ENCODE measurements around the gene F3. TPM values are rescaled to one million over a fixed set of nuclear protein-coding genes. Genes with fewer than 3 reads are reported as not detected.

F3 gene
- polyA plus RNA-seq, 3 donors: 0.29 to 3.7 (median 0.77) TPM

GRCh38 chr1:94544706-94545490 is 3.3 kb upstream of the F3 start:
- H3K4me1 ChIP-seq (ENCODE audit: control insufficient read depth in 1 of 2, insufficient read depth in 2 of 2, low read length in 2 of 2): peaks cover 23 to 37% of the 10 kb centered on the region in 2 donors
- no peak overlapping the region for H3K27ac Mint-ChIP-seq
- WGBS (ENCODE audit: insufficient coverage): no CpG with 5 or more reads among the region's 4 CpGs

More at GRCh38 chr1:94544706-94545490, 3.3 kb upstream of the F3 start:
- Histone ChIP-seq H3K9ac (ENCODE audit: insufficient read depth, low read length, poor library complexity, severe bottlenecking) (no peak overlapping the region), H3K9me3 (replicated peaks in 1 of 2; ENCODE audit: control insufficient read depth in 1 of 2, insufficient read depth in 1 of 2, low read length in 2 of 2) (no peaks in the 10 kb centered on the region), H3K4me3 (replicated peaks in 1 of 3; ENCODE audit: low read depth in 2 of 3, low read length in 3 of 3) (no peak overlapping the region), H2AFZ (ENCODE audit: insufficient read depth, low read depth, low read length, poor library complexity, severe bottlenecking) (no peak overlapping the region), H3K79me2 (ENCODE audit: insufficient read depth, low read length) (peaks cover 11% of the 10 kb centered on the region), H3K27ac (ENCODE audit: low read depth in 1 of 2, low read length in 2 of 2) (no peak overlapping the region), H3K4me2 (replicated peaks; ENCODE audit: extremely low read depth, low read length, poor library complexity, severe bottlenecking) (no peak overlapping the region), H3K36me3 (replicated peaks in 1 of 2; ENCODE audit: control insufficient read depth in 1 of 2, insufficient read depth in 2 of 2, low read length in 2 of 2) (no peaks in the 10 kb centered on the region), H4K20me1 (ENCODE audit: insufficient read depth, low read length) (no peaks in the 10 kb centered on the region), H3K27me3 (ENCODE audit: control insufficient read depth in 2 of 2, insufficient read depth in 2 of 2, low read length in 2 of 2) (peaks cover 3 to 7% of the 10 kb centered on the region in 2 donors)
- intact Hi-C loops (cut with micrococcal nuclease): loop anchor here (5.0 to 10.0 kb wide), 3 partner anchors 50 to 247 kb away; no protein-coding TSS in a partner anchor
- DNase-seq: no peak
- no peak overlapping the region for H3K4me3 Mint-ChIP-seq
- no peak for TF ChIP-seq CTCF (IDR thresholded peaks at IDR 0.05)
- peaks cover 0 to 10% (median 5%) of the 10 kb centered on the region in 3 donors for H3K27me3 Mint-ChIP-seq (ENCODE audit: low read depth in 3 of 3)
- H3K36me3 Mint-ChIP-seq: peaks cover 0 to 7% of the 10 kb centered on the region in 2 donors
- peaks cover 0 to 7% (median 0%) of the 10 kb centered on the region in 7 donors for H3K9me3 Mint-ChIP-seq
- H3K4me1 Mint-ChIP-seq: peaks cover 33% of the 10 kb centered on the region
